Activated CD4-positive, alpha-beta memory T cell treated with anti-CD3 and anti-CD28 coated beads for 36 hours (primary cell): ENCODE measurements around the gene SETD6. TPM values are rescaled to one million over a fixed set of nuclear protein-coding genes. Genes with fewer than 3 reads are reported as not detected.

Experiments
- CTCF ChIA-PET: fragments of 350-600 bp; sonication (Branson Sonifier 250); formaldehyde crosslinking; loops from one replicate; lab custom pipeline; 2021; ENCODE audit warnings: antibody characterized with exemption, inconsistent platforms; lab: Charles Lee
- POLR2A ChIA-PET: fragments of 350-600 bp; sonication (Branson Sonifier 250); formaldehyde crosslinking; loops from one replicate; lab custom pipeline; 2021; ENCODE audit warnings: antibody characterized with exemption; lab: Charles Lee
- DNase-seq: peaks from one replicate; pipeline ENCODE4 v3.0.0-alpha.2; 2020
- H3K27ac Mint-ChIP-seq: one replicate; pipeline ENCODE4 v1.8.0; 2021; ENCODE audit warnings: mixed read lengths
- H3K27me3 Mint-ChIP-seq: one replicate; pipeline ENCODE4 v1.8.0; 2021; ENCODE audit warnings: mixed read lengths
- H3K36me3 Mint-ChIP-seq: one replicate; pipeline ENCODE4 v1.8.0; 2021; ENCODE audit warnings: mixed read lengths
- H3K4me1 Mint-ChIP-seq: one replicate; pipeline ENCODE4 v1.8.0; 2021; ENCODE audit warnings: low read depth, mixed read lengths
- H3K4me3 Mint-ChIP-seq: one replicate; pipeline ENCODE4 v1.8.0; 2021; ENCODE audit warnings: mild to moderate bottlenecking, mixed read lengths
- H3K9me3 Mint-ChIP-seq: one replicate; pipeline ENCODE4 v1.8.0; 2021; ENCODE audit warnings: mixed read lengths
- intact Hi-C: fragments of 100-400 bp; cut with micrococcal nuclease; formaldehyde crosslinking; loops from one replicate; pipeline ENCODE4 v1.15.1; 2023
- total RNA-seq, 2 experiments: library from RNA; stranded (reverse); gene quantifications; one replicate each; pipeline ENCODE4 v1.2.3, GENCODE V29; 2021

SETD6 gene
- total RNA-seq, 2 experiments from 2014 or later, result 12.9 to 14.5 TPM

DNA sequence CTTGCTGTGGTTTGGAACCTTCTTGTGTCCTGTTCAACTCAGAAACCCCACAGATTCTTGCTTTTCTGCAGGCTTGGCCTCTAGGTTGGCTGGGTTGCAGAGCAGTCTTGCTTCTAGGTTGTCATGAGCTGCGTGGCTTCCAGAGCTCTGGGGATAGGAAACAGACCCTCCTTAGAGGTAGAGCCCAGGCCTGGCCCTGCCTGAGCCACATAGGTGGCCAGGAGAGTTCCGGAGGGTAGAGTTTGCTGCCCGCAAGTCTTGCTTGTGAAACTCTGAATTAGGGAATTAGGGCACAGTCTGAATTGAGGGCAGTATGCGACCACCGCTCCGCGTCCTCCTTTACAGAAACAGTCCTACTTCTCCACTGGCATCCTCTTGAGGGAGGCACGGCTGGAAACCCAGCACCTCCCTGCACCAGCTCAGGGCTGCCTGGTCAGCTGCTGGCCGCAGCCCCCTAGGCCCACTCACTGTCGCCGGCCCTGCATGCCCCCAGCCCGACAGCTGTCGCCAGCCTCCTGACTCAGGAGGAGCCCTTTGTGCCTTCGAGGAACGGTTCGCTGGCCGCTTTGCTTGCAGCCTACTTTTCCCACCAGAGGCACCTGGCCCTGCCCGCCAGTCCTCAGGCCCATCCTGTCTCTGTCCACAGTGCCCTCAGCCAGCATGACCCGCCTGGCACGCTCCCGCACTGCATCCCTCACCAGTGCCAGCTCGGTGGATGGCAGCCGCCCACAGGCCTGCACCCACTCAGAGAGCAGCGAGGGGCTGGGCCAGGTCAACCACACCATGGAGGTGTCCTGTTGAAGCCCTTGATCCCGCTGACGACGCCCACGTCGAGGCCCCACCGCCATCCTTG is 4.3 kb upstream of the SETD6 start:
- no peaks in the 10 kb centered on the region for H3K9me3 Mint-ChIP-seq
- H3K36me3 Mint-ChIP-seq, result peaks cover 2% of the 10 kb centered on the region
- no peak for DNase-seq
- H3K27me3 Mint-ChIP-seq, result no peaks in the 10 kb centered on the region
- H3K27ac Mint-ChIP-seq, result no peak overlapping the region
- no peak overlapping the region for H3K4me3 Mint-ChIP-seq
- intact Hi-C loops, result no loop called here
- CTCF ChIA-PET, result interaction anchor here (0.8 to 8.5 kb wide), 6 partner anchors 11 to 247 kb away, joined by 3 to 96 read pairs (median 5); partner anchors contain the start of gene NDRG4
- peaks cover 16% of the 10 kb centered on the region for H3K4me1 Mint-ChIP-seq
- POLR2A ChIA-PET, result no interaction called here

GRCh38 chr16:58511933-58512815 is 3.1 kb upstream of the SETD6 start:
- H3K27ac Mint-ChIP-seq, result no peak overlapping the region
- ChIA-PET CTCF (interaction anchor here (0.6 to 8.5 kb wide), 15 partner anchors 12 to 246 kb away, joined by 3 to 96 read pairs (median 4); partner anchors contain the start of gene NDRG4), POLR2A (no interaction called here)
- H3K4me3 Mint-ChIP-seq, result no peak overlapping the region
- H3K36me3 Mint-ChIP-seq, result peaks cover 2% of the 10 kb centered on the region
- DNase-seq, result peak; percentile 89
- H3K9me3 Mint-ChIP-seq, result no peaks in the 10 kb centered on the region
- peaks cover 27% of the 10 kb centered on the region for H3K4me1 Mint-ChIP-seq
- intact Hi-C loops, result loop anchor here (1.0 kb wide), 2 partner anchors 149 to 244 kb away; no protein-coding TSS in a partner anchor
- H3K27me3 Mint-ChIP-seq, result no peaks in the 10 kb centered on the region

DNA sequence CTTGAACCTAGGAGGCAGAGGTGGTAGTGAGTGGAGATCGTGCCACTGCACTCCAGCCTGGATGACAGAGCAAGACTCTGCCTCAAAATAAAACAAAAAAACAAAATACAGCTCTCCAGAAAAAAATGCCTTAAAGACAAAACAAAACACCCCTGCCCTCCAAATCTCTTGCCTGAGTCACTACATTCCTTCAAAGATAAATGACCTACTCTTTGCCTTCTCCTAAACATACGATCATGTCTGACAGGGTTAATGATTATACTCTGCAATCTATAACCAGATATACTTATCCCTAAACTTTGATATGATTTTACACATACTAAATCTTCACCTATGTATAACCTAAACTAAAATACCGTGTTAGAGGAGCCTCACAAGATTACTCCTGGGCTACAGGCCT is 1.4 kb upstream of the SETD6 start:
- Mint-ChIP-seq H3K4me1 (peaks cover 38% of the 10 kb centered on the region), H3K27ac (no peak overlapping the region), H3K27me3 (no peaks in the 10 kb centered on the region), H3K4me3 (no peak overlapping the region), H3K36me3 (peaks cover 11% of the 10 kb centered on the region), H3K9me3 (no peaks in the 10 kb centered on the region)
- ChIA-PET POLR2A (no interaction called here), CTCF (interaction anchor here (0.8 to 8.5 kb wide), 5 partner anchors 19 to 245 kb away, joined by 3 to 96 read pairs (median 7); partner anchors contain the start of gene SLC38A7)
- no peak for DNase-seq
- intact Hi-C loops, result no loop called here

- DNase-seq, result peak; percentile 58
- ChIA-PET CTCF (interaction anchor here (8.5 kb wide), 1 partner anchor 240 kb away, joined by 96 read pairs; no protein-coding TSS in a partner anchor), POLR2A (interaction anchor here (0.7 to 2.0 kb wide), 3 partner anchors 85 to 168 kb away, joined by 3 to 4 read pairs (median 3); partner anchors contain the start of gene SLC38A7)
- peak overlapping the region; percentile 76 for H3K27ac Mint-ChIP-seq
- no peaks in the 10 kb centered on the region for H3K9me3 Mint-ChIP-seq
- peak overlapping the region; percentile 89 for H3K4me3 Mint-ChIP-seq
- intact Hi-C loops, result loop anchor here (1.0 kb wide), 1 partner anchor 114 kb away; no protein-coding TSS in a partner anchor
- no peaks in the 10 kb centered on the region for H3K27me3 Mint-ChIP-seq
- H3K36me3 Mint-ChIP-seq, result peaks cover 24% of the 10 kb centered on the region
- H3K4me1 Mint-ChIP-seq, result peaks cover 45% of the 10 kb centered on the region
Measured at GRCh38 chr16:58515871-58516767, 802 bp downstream of the SETD6 start.

GRCh38 chr16:58516768-58517107 is 1.4 kb downstream of the SETD6 start:
- peak overlapping the region; percentile 0 for H3K27ac Mint-ChIP-seq
- peaks cover 45% of the 10 kb centered on the region for H3K4me1 Mint-ChIP-seq
- DNase-seq, result no peak
- CTCF ChIA-PET, result interaction anchor here (8.5 kb wide), 1 partner anchor 239 kb away, joined by 96 read pairs; no protein-coding TSS in a partner anchor
- H3K9me3 Mint-ChIP-seq, result no peaks in the 10 kb centered on the region
- H3K27me3 Mint-ChIP-seq, result no peaks in the 10 kb centered on the region
- POLR2A ChIA-PET, result interaction anchor here (2.0 kb wide), 1 partner anchor 124 kb away, joined by 4 read pairs; no protein-coding TSS in a partner anchor
- H3K36me3 Mint-ChIP-seq, result peaks cover 28% of the 10 kb centered on the region
- intact Hi-C loops, result no loop called here
- peak overlapping the region; percentile 89 for H3K4me3 Mint-ChIP-seq

GRCh38 chr16:58518083-58518979 is 3.0 kb downstream of the SETD6 start:
- intact Hi-C loops, result loop anchor here (2.0 kb wide), 1 partner anchor 214 kb away; no protein-coding TSS in a partner anchor
- no peak for DNase-seq
- ChIA-PET POLR2A (interaction anchor here (0.7 to 2.0 kb wide), 8 partner anchors 9 to 238 kb away, joined by 3 to 5 read pairs (median 4); no protein-coding TSS in a partner anchor), CTCF (interaction anchor here (0.7 to 2.6 kb wide), 9 partner anchors 18 to 238 kb away, joined by 3 to 20 read pairs (median 3); no protein-coding TSS in a partner anchor)
- Mint-ChIP-seq H3K36me3 (peaks cover 39% of the 10 kb centered on the region), H3K9me3 (no peaks in the 10 kb centered on the region), H3K27ac (peak overlapping the region; percentile 75), H3K27me3 (no peaks in the 10 kb centered on the region), H3K4me1 (peaks cover 42% of the 10 kb centered on the region), H3K4me3 (no peak overlapping the region)

- intact Hi-C loops, result loop anchor here (2.0 kb wide), 1 partner anchor 214 kb away; no protein-coding TSS in a partner anchor
- Mint-ChIP-seq H3K4me3 (no peak overlapping the region), H3K27me3 (no peaks in the 10 kb centered on the region), H3K27ac (peak overlapping the region; percentile 75), H3K36me3 (peaks cover 39% of the 10 kb centered on the region), H3K9me3 (no peaks in the 10 kb centered on the region), H3K4me1 (peaks cover 39% of the 10 kb centered on the region)
- no peak for DNase-seq
- POLR2A ChIA-PET, result interaction anchor here (0.7 to 1.7 kb wide), 6 partner anchors 9 to 214 kb away, joined by 3 to 5 read pairs (median 4); no protein-coding TSS in a partner anchor
- CTCF ChIA-PET, result interaction anchor here (0.7 to 2.6 kb wide), 7 partner anchors 19 to 237 kb away, joined by 3 to 20 read pairs (median 3); no protein-coding TSS in a partner anchor
Measured at GRCh38 chr16:58518980-58519368, 3.7 kb downstream of the SETD6 start.

DNA sequence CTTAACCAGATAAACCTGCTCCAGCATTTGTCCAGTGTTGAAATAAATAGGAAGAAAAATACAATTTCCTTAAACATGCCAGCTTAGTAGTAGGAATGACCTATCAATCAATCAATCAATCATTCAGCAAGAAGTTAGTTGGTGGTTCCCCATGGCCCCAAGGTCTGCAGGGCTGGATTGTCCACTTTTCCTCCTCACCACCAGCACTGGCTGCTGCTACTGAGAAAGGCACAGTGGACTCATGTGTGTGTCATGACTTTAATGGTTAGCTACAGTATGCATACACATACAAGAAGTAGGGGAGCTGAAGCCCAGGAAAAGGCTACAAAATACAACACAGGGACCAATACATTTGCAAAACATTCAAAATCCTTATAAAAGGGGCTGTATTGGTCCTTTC is 4.4 kb downstream of the SETD6 start:
- ChIA-PET CTCF (interaction anchor here (1.3 to 2.6 kb wide), 2 partner anchors 32 to 236 kb away, joined by 4 to 20 read pairs; no protein-coding TSS in a partner anchor), POLR2A (interaction anchor here (1.7 kb wide), 1 partner anchor 20 kb away, joined by 4 read pairs; no protein-coding TSS in a partner anchor)
- Mint-ChIP-seq H3K9me3 (no peaks in the 10 kb centered on the region), H3K4me1 (peaks cover 36% of the 10 kb centered on the region), H3K27me3 (no peaks in the 10 kb centered on the region), H3K36me3 (peaks cover 44% of the 10 kb centered on the region), H3K4me3 (no peak overlapping the region), H3K27ac (peak overlapping the region; percentile 39)
- no peak for DNase-seq
- intact Hi-C loops, result loop anchor here (2.0 kb wide), 1 partner anchor 213 kb away; no protein-coding TSS in a partner anchor

DNA sequence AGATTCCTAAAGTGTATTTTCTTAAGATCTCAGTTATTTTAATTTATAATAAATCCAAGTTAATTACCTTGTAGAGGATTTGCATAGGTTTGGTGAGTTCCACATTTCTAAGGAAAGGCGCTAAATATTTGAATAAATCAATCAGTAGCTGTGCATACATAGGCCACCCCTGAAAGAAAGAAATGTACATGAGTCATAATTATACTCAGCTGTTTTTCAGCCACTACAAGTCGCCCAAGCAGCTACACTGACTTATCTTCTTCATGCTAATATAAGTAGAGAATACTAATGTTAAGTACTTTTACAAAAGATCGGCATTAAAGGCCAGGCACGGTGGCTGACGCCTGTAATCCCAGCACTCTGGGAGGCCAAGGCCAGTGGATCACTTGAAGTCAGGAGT is 14.9 kb downstream of the SETD6 start:
- H3K27ac Mint-ChIP-seq, result no peak overlapping the region
- no peaks in the 10 kb centered on the region for H3K9me3 Mint-ChIP-seq
- peaks cover 63% of the 10 kb centered on the region for H3K36me3 Mint-ChIP-seq
- no peaks in the 10 kb centered on the region for H3K4me1 Mint-ChIP-seq
- DNase-seq, result no peak
- CTCF ChIA-PET, result interaction anchor here (0.5 to 1.2 kb wide), 2 partner anchors 19 to 39 kb away, joined by 3 to 4 read pairs; no protein-coding TSS in a partner anchor
- H3K4me3 Mint-ChIP-seq, result no peak overlapping the region
- intact Hi-C loops, result no loop called here
- POLR2A ChIA-PET, result interaction anchor here (1.2 kb wide), 1 partner anchor 12 kb away, joined by 4 read pairs; no protein-coding TSS in a partner anchor
- no peaks in the 10 kb centered on the region for H3K27me3 Mint-ChIP-seq
